SU-DHL-6 (cell line): Measurements from ENCODE around the gene LRRK1.

Source experiments
- H2AFZ ChIP-seq: fragments of 200-600 bp; sonication (generic); 2 replicates; pipeline ENCODE4 v1.6.1; 2014; ENCODE audit warnings: low read depth, mild to moderate bottlenecking, moderate library complexity, mixed read lengths, antibody characterized with exemption, low read length; ENCODE audit not compliant: severe bottlenecking
- H3F3A ChIP-seq: fragments of 200-600 bp; shearing (Covaris generic); 2 replicates; pipeline ENCODE4 v1.6.0; 2016; ENCODE audit warnings: antibody characterized with exemption, mild to moderate bottlenecking; ENCODE audit not compliant: insufficient read depth
- H3K27ac ChIP-seq: fragments of 200-600 bp; sonication (generic); 2 replicates; pipeline ENCODE4 v1.5.1; 2016; ENCODE audit warnings: low read depth, mild to moderate bottlenecking, low read length, moderate library complexity, mixed read lengths
- H3K27me3 ChIP-seq: fragments of 200-600 bp; sonication (generic), shearing (Covaris generic); 2 replicates; pipeline ENCODE4 v1.6.0; 2014; ENCODE audit warnings: mild to moderate bottlenecking, low read length
- H3K36me3 ChIP-seq: fragments of 200-600 bp; sonication (generic); 2 replicates; pipeline ENCODE4 v1.6.1; 2014; ENCODE audit warnings: mild to moderate bottlenecking, low read length, mixed read lengths
- H3K4me2 ChIP-seq: fragments of 300-600, 200-600 bp; shearing (Covaris generic), sonication (generic); 2 replicates; pipeline ENCODE4 v1.6.0; 2014; ENCODE audit warnings: low read length, low read depth, mild to moderate bottlenecking; ENCODE audit not compliant: poor library complexity, severe bottlenecking
- H3K4me3 ChIP-seq: fragments of 200-600 bp; sonication (generic); 2 replicates; pipeline ENCODE4 v1.5.1; 2014; ENCODE audit warnings: antibody characterized with exemption, low read length, mild to moderate bottlenecking, mixed read lengths; ENCODE audit not compliant: insufficient read depth, poor library complexity, severe bottlenecking
- H3K79me2 ChIP-seq: fragments of 200-600 bp; sonication (generic); 2 replicates; pipeline ENCODE4 v1.6.1; 2014; ENCODE audit warnings: mild to moderate bottlenecking, low read length, moderate library complexity; ENCODE audit not compliant: insufficient read depth
- H3K9ac ChIP-seq: fragments of 200-600 bp; sonication (generic); 2 replicates; pipeline ENCODE4 v1.7.0; 2014; ENCODE audit warnings: mild to moderate bottlenecking, low read length
- H3K9me2 ChIP-seq: fragments of 200-600 bp; sonication (generic); replicated peaks from 2 replicates; pipeline ENCODE4 v1.6.1; 2014; ENCODE audit warnings: low read length; ENCODE audit not compliant: insufficient read depth
- H3K9me3 ChIP-seq: fragments of 200-600 bp; sonication (generic); 2 replicates; pipeline ENCODE4 v1.6.1; 2014; ENCODE audit warnings: low read length, mixed read lengths; ENCODE audit not compliant: insufficient read depth
- H4K20me1 ChIP-seq: fragments of 200-600 bp; sonication (generic); 2 replicates; pipeline ENCODE4 v1.6.1; 2014; ENCODE audit warnings: low read depth, mild to moderate bottlenecking, antibody characterized with exemption, low read length, moderate library complexity, mixed read lengths
- EZH2phosphoT487 ChIP-seq: fragments of 200-600 bp; sonication (generic), shearing (Covaris generic); conservative IDR thresholded peaks from 2 replicates; pipeline ENCODE4 v1.6.1; 2018; ENCODE audit warnings: mild to moderate bottlenecking, antibody characterized with exemption, low read length, moderate library complexity, mixed read lengths
- TF ChIP-seq, protein P1 (sequence below): fragments of 200-600 bp; sonication (generic); IDR thresholded peaks from one replicate; pipeline ENCODE4 v1.5.1; 2017; ENCODE audit warnings: antibody characterized with exemption, mild to moderate bottlenecking, low read length, moderate library complexity; ENCODE audit not compliant: insufficient read depth, poor library complexity, severe bottlenecking

The LRRK1 gene

DNA sequence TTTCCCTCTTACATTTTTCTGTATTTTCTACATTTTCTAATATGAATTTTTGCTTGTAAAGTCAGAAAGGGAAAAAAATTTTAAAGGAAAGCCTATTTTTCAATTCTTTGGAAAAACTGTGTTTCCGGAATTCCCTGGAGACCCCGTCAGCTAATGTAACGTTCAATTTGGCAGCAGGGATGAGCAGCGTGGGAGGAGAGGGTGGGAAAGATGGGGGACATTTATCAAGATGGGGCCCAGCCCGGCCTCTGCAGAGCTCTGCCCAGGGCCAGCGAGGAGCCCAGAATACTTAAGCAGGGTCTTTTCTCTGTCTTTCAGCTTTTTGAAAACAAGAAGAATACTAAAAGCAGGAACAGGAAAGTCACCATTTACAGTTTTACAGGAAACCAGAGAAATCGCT, 129.0 kb downstream of the LRRK1 start:
- no peak for TF ChIP-seq EZH2phosphoT487
- TF ChIP-seq, protein P1, sequence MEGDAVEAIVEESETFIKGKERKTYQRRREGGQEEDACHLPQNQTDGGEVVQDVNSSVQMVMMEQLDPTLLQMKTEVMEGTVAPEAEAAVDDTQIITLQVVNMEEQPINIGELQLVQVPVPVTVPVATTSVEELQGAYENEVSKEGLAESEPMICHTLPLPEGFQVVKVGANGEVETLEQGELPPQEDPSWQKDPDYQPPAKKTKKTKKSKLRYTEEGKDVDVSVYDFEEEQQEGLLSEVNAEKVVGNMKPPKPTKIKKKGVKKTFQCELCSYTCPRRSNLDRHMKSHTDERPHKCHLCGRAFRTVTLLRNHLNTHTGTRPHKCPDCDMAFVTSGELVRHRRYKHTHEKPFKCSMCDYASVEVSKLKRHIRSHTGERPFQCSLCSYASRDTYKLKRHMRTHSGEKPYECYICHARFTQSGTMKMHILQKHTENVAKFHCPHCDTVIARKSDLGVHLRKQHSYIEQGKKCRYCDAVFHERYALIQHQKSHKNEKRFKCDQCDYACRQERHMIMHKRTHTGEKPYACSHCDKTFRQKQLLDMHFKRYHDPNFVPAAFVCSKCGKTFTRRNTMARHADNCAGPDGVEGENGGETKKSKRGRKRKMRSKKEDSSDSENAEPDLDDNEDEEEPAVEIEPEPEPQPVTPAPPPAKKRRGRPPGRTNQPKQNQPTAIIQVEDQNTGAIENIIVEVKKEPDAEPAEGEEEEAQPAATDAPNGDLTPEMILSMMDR = no peak
- no peaks in the 10 kb centered on the region for H3K27me3 ChIP-seq
- H3K79me2 ChIP-seq = no peaks in the 10 kb centered on the region
- H3K27ac ChIP-seq = no peak overlapping the region
- H3K9ac ChIP-seq = no peak overlapping the region
- peaks cover 8% of the 10 kb centered on the region; the same call in 1 of the 2 replicates for H3K36me3 ChIP-seq
- H3K4me3 ChIP-seq = no peak overlapping the region
- no peaks in the 10 kb centered on the region for H3K9me2 ChIP-seq
- no peaks in the 10 kb centered on the region for H4K20me1 ChIP-seq
- no peaks in the 10 kb centered on the region for H3F3A ChIP-seq
- H3K9me3 ChIP-seq = no peaks in the 10 kb centered on the region
- no peak overlapping the region for H3K4me2 ChIP-seq
- H2AFZ ChIP-seq = no peak overlapping the region

DNA sequence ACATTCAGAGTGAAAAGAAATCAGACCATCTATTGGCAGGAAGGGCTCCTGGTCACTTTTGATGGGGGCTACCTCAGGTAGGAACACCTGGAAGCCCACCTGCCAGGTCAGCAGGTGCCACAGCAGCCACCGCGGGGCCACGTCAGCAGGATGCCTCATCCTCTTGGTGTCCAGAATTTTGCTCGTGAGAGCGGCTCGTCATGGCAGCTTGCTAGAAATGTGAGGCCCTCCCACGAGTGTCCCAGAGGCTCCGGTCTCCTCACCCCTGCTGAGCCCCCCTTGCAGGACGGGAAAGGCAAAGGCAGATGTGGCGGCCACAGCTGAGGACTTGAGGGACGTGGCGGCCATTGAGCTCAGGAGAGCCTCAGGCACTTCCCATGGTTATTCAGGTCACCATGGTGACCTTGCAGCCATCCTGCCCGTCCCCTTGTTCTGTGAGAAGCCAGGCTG, 129.4 kb downstream of the LRRK1 start:
- no peak overlapping the region for H3K27ac ChIP-seq
- H3K9me2 ChIP-seq = no peaks in the 10 kb centered on the region
- no peaks in the 10 kb centered on the region for H3F3A ChIP-seq
- no peaks in the 10 kb centered on the region for H3K9me3 ChIP-seq
- no peak for TF ChIP-seq EZH2phosphoT487
- TF ChIP-seq, protein P1 = no peak
- no peak overlapping the region for H3K4me3 ChIP-seq
- no peaks in the 10 kb centered on the region for H3K27me3 ChIP-seq
- peaks cover 8% of the 10 kb centered on the region; the same call in 1 of the 2 replicates for H3K36me3 ChIP-seq
- no peak overlapping the region for H2AFZ ChIP-seq
- H3K9ac ChIP-seq = no peak overlapping the region
- H3K79me2 ChIP-seq = no peaks in the 10 kb centered on the region
- H3K4me2 ChIP-seq = no peak overlapping the region
- no peaks in the 10 kb centered on the region for H4K20me1 ChIP-seq

DNA sequence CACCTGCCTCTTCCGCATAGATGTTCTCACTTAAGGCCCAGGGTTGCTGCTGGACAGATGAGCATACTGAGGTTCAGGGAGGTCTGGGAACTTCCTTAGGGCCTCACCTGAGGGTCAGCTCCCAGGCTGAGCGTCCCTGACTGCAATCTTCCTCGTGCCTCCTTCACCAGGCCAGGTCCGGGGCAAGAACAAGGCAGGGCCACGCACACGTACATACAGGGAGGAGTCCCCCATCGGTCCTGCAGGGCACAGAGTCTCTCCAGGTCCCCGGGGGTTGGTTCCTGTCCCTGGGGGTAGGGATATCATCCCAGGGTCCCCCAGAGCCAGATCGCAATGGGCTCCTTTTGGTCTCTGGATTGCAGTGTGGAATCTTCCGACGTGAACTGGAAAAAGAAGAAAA, 130.1 kb downstream of the LRRK1 start:
- Histone ChIP-seq H3K79me2 (no peaks in the 10 kb centered on the region), H3K27ac (no peak overlapping the region), H3K9me2 (no peaks in the 10 kb centered on the region), H2AFZ (no peak overlapping the region), H3F3A (no peaks in the 10 kb centered on the region), H3K9ac (no peak overlapping the region), H4K20me1 (no peaks in the 10 kb centered on the region), H3K36me3 (peaks cover 12% of the 10 kb centered on the region), H3K27me3 (no peaks in the 10 kb centered on the region), H3K4me2 (no peak overlapping the region), H3K4me3 (no peak overlapping the region), H3K9me3 (no peaks in the 10 kb centered on the region)
- TF ChIP-seq, protein P1 = no peak
- TF ChIP-seq EZH2phosphoT487 = no peak
